IMR-90 (cell line): ENCODE results near the gene GYS1. TPM values are rescaled to one million over a fixed set of nuclear protein-coding genes. Genes with fewer than 3 reads are reported as not detected.
"Not testable (repeated sequence)": the region's sequence is repeated elsewhere in the genome, so short reads cannot be mapped to it uniquely, and the experiment has no call there.

ENCODE experiments used
- ATAC-seq: fragments of 200-7000 bp; cut with Tn5 transposase; 2 replicates; pipeline ENCODE4 v1.9.1; 2020; ENCODE audit warnings: low read depth, mild to moderate bottlenecking, moderate library complexity
- BruUV-seq: library from RNA; stranded (reverse); fragments of 400-500 nt; replicated peaks from 2 replicates; lab custom pipeline; 2021; lab: Mats Ljungman, UMichigan
- CTCF ChIA-PET: fragments of 300-600 bp; formaldehyde crosslinking; extraction: SDS; loops from one replicate; lab custom pipeline; 2021; ENCODE audit warnings: antibody characterized with exemption; lab: Yijun Ruan, JAX
- POLR2A ChIA-PET: fragments of 300-600 bp; sonication (Branson Sonifier 250); formaldehyde crosslinking; loops from one replicate; lab custom pipeline; 2022; ENCODE audit warnings: antibody characterized with exemption; ENCODE audit not compliant: unreplicated experiment; lab: Charles Lee
- DNase-seq: peaks from one replicate; pipeline ENCODE4 v3.0.0; 2013
- H2AFZ ChIP-seq: replicated peaks from 2 replicates; pipeline ENCODE3; 2013; ENCODE audit warnings: low read length, mild to moderate bottlenecking; ENCODE audit not compliant: poor library complexity
- H2AK5ac ChIP-seq: 2 replicates; pipeline ENCODE4 v1.6.1; 2013; ENCODE audit warnings: low read depth, low read length, inconsistent platforms
- H2AK9ac ChIP-seq: replicated peaks from 2 replicates; pipeline ENCODE3; 2013; ENCODE audit warnings: mild to moderate bottlenecking, low read depth, low read length, moderate library complexity; ENCODE audit not compliant: poor library complexity
- H2BK120ac ChIP-seq: 2 replicates; pipeline ENCODE4 v1.6.1; 2013; ENCODE audit warnings: low read depth, low read length, inconsistent platforms
- H2BK15ac ChIP-seq: 3 replicates; pipeline ENCODE4 v1.6.1; 2013; ENCODE audit warnings: low read depth, low read length, inconsistent platforms
- H2BK20ac ChIP-seq: 2 replicates; pipeline ENCODE4 v1.6.1; 2013; ENCODE audit warnings: low read depth, mild to moderate bottlenecking, inconsistent platforms, low read length, moderate library complexity
- H2BK5ac ChIP-seq: 2 replicates; pipeline ENCODE4 v1.6.1; 2013; ENCODE audit warnings: mild to moderate bottlenecking, low read depth, low read length, inconsistent platforms; ENCODE audit not compliant: poor library complexity, severe bottlenecking
- H3K14ac ChIP-seq: replicated peaks from 2 replicates; pipeline ENCODE4 v1.6.1; 2013; ENCODE audit warnings: low read depth, low read length, inconsistent platforms
- H3K18ac ChIP-seq: 2 replicates; pipeline ENCODE4 v1.6.1; 2013; ENCODE audit warnings: low read depth, low read length, control low read depth
- H3K23ac ChIP-seq: 2 replicates; pipeline ENCODE4 v1.6.1; 2013; ENCODE audit warnings: low read depth, low read length, inconsistent platforms
- H3K27ac ChIP-seq: 2 replicates; pipeline ENCODE4 v1.5.1; 2013; ENCODE audit warnings: mild to moderate bottlenecking, control low read depth, low read length; ENCODE audit not compliant: insufficient read depth
- H3K27me3 ChIP-seq: 2 replicates; pipeline ENCODE4 v1.6.1; 2013; ENCODE audit warnings: low read length; ENCODE audit not compliant: control insufficient read depth, insufficient read depth
- H3K36me3 ChIP-seq: 2 replicates; pipeline ENCODE4 v1.6.1; 2013; ENCODE audit warnings: low read length, mixed read lengths; ENCODE audit not compliant: control insufficient read depth, insufficient read depth
- H3K4ac ChIP-seq: 2 replicates; pipeline ENCODE4 v1.6.1; 2013; ENCODE audit warnings: low read depth, low read length, inconsistent platforms
- H3K4me1 ChIP-seq: 2 replicates; pipeline ENCODE4 v1.6.1; 2013; ENCODE audit warnings: low read length, mixed read lengths; ENCODE audit not compliant: control insufficient read depth, insufficient read depth
- H3K4me2 ChIP-seq: 2 replicates; pipeline ENCODE4 v1.6.1; 2013; ENCODE audit warnings: low read depth, mild to moderate bottlenecking, control low read depth, low read length, moderate library complexity
- H3K4me3 ChIP-seq: 2 replicates; pipeline ENCODE4 v1.5.1; 2013; ENCODE audit warnings: low read depth, mild to moderate bottlenecking, control low read depth, low read length, moderate library complexity; ENCODE audit not compliant: insufficient read depth
- H3K56ac ChIP-seq: 2 replicates; pipeline ENCODE4 v1.6.1; 2013; ENCODE audit warnings: low read length, inconsistent platforms; ENCODE audit not compliant: insufficient read depth; ENCODE audit errors: extremely low read depth
- H3K79me1 ChIP-seq, 2 experiments: 2 replicates each; pipeline ENCODE4 v1.6.1; 2013; ENCODE audit warnings: low read length in 2 of 2, inconsistent platforms in 1 of 2, low read depth in 1 of 2
- H3K9ac ChIP-seq: 2 replicates; pipeline ENCODE4 v1.6.1; 2013; ENCODE audit warnings: low read depth, low read length, control low read depth
- H3K9me1 ChIP-seq: 2 replicates; pipeline ENCODE4 v1.6.1; 2013; ENCODE audit warnings: low read length, inconsistent platforms; ENCODE audit not compliant: insufficient read depth
- H3K9me3 ChIP-seq: 2 replicates; pipeline ENCODE4 v1.6.1; 2013; ENCODE audit warnings: low read length; ENCODE audit not compliant: control insufficient read depth, insufficient read depth
- H4K20me1 ChIP-seq: 2 replicates; pipeline ENCODE4 v1.6.1; 2013; ENCODE audit warnings: low read length, inconsistent platforms; ENCODE audit not compliant: insufficient read depth
- H4K5ac ChIP-seq: 2 replicates; pipeline ENCODE4 v1.6.1; 2013; ENCODE audit warnings: mild to moderate bottlenecking, low read depth, low read length, control low read depth
- H4K8ac ChIP-seq, 2 experiments: 2 replicates each; pipeline ENCODE4 v1.6.1; 2013; ENCODE audit warnings: low read depth in 2 of 2, low read length in 2 of 2, control low read depth in 1 of 2, inconsistent platforms in 1 of 2
- H4K91ac ChIP-seq: 2 replicates; pipeline ENCODE4 v1.6.1; 2013; ENCODE audit warnings: low read depth, low read length, inconsistent platforms; ENCODE audit not compliant: insufficient read depth
- WGBS, 2 experiments: methylation state at CpG; one replicate each; pipeline versions ENCODE4 v1.1.5 to v1.1.7; 2013; ENCODE audit warnings: missing lambda C conversion rate in 2 of 2; ENCODE audit not compliant: insufficient read length in 1 of 2; ENCODE audit errors: extremely low coverage in 2 of 2; 5-methylcytosine and 5-hydroxymethylcytosine counted together
- dilution Hi-C: fragments of 300-500 bp; cut with HindIII; formaldehyde crosslinking; loops from one replicate; pipeline ENCODE4 v1.14.3; 2018; ENCODE audit warnings: low sequenced_read_pairs; ENCODE audit not compliant: unreplicated experiment
- in situ Hi-C: fragments of 300-500 bp; cut with MboI; formaldehyde crosslinking; loops from 3 replicates; pipeline ENCODE4 v1.14.3; 2019; ENCODE audit warnings: low sequenced_read_pairs, inconsistent platforms, mixed read lengths
- intact Hi-C: fragments of 100-400 bp; cut with micrococcal nuclease; formaldehyde crosslinking; loops from 2 replicates; pipeline ENCODE4 v1.10.0; 2022
- polyA plus RNA-seq, 3 experiments: library from polyadenylated mRNA; depleted of rRNA; stranded (reverse); fragments of >200 nt; gene quantifications; 2 replicates each; pipeline ENCODE4 v1.2.3, GENCODE V29; 2012; ENCODE audit warnings: low replicate concordance in 1 of 3
- total RNA-seq: library from RNA; depleted of rRNA; stranded (reverse); fragments of >200 nt; gene quantifications from 2 replicates; pipeline ENCODE4 v1.2.3, GENCODE V29; 2012

The GYS1 gene
- total and polyA plus RNA-seq, 2 of the 4 experiments (the other 2 are of a cell fraction): 38.7 to 72.2 TPM

GRCh38 chr19:49024233-49024632 lies 31.1 kb upstream of the GYS1 start, which contains the start of gene CGB3:
CGB3 (minus strand) TSS chr19:49024333; CDS start chr19:49023971, 362 bp downstream.
- H3K56ac ChIP-seq, H2BK5ac ChIP-seq, H3K36me3 ChIP-seq, H2AK5ac ChIP-seq, H3K14ac ChIP-seq, BruUV-seq, H4K91ac ChIP-seq, H4K5ac ChIP-seq, H4K8ac ChIP-seq, CTCF ChIA-PET, H2AK9ac ChIP-seq, H3K23ac ChIP-seq, H3K4ac ChIP-seq, H3K27me3 ChIP-seq, H2BK15ac ChIP-seq, in situ Hi-C loops, H3K27ac ChIP-seq, H3K9me3 ChIP-seq, H2BK20ac ChIP-seq, H2BK120ac ChIP-seq, H3K79me1 ChIP-seq, H3K4me1 ChIP-seq, dilution Hi-C loops, intact Hi-C loops, H2AFZ ChIP-seq, H3K4me3 ChIP-seq, H3K4me2 ChIP-seq, ATAC-seq, H3K9me1 ChIP-seq, POLR2A ChIA-PET, H3K9ac ChIP-seq, H4K20me1 ChIP-seq, H3K18ac ChIP-seq, DNase-seq: not testable (repeated sequence)
- WGBS, 2 experiments: no CpG with 5 or more reads among the region's 15 CpGs
